ENCODE results near the gene SLCO2B1.

DNA sequence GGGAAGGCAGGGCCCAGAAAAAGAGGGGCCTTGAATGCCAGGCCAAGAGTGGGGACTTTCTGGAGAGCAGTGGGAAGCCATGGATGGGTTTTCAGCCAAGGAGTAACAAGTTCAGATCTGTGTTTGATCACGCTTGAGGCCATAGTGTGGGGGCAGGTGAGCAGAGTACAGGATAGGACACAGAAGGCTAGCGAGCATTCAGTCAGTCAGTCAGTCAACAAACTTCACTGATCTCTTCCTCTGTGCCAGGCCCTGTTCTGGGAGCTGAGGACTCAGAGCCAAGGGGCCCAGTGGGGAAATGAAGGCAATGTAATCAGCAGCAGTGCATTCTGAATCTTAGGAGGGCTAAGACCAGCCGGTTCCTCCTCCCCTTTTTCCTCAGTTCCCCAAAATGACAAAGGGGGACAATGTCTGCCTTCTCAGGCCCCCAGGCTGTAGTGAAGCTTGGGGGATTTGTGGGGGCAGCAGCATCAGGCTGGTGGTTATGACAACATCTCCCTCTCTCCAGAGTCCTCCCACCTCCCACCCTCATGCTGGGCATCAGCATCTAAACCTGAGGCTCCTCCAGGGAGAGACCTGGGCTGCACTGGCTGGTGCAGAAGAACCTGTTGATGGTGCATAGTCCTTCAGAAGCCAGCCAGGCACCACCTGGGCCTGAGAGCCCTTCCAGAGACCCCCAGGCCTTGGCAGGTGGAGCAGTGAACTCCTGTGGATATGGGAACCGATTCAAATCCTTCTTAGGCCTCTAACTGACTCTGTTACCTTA is 46.8 kb downstream of the SLCO2B1 start:
- TF ChIP-seq ZNF785 (tag by site-specific recombination; IDR thresholded peaks at IDR 0.05) (no peak), OVOL3 (tag by site-specific recombination; IDR thresholded peaks at IDR 0.05) (no peak), ZNF202 (tag by site-specific recombination; IDR thresholded peaks at IDR 0.05; ENCODE audit: borderline replicate concordance) (no peak), KLF1 (tag by site-specific recombination; IDR thresholded peaks at IDR 0.05) (no peak), TCF7L2 (IDR thresholded peaks at IDR 0.05; ENCODE audit: borderline replicate concordance, low read depth, low read length) (no peak), ZNF23 (tag by site-specific recombination; IDR thresholded peaks at IDR 0.05; ENCODE audit: borderline replicate concordance) (no peak), ZNF324 (tag by site-specific recombination; IDR thresholded peaks at IDR 0.05) (no peak)
- TF ChIP-seq, protein P1, sequence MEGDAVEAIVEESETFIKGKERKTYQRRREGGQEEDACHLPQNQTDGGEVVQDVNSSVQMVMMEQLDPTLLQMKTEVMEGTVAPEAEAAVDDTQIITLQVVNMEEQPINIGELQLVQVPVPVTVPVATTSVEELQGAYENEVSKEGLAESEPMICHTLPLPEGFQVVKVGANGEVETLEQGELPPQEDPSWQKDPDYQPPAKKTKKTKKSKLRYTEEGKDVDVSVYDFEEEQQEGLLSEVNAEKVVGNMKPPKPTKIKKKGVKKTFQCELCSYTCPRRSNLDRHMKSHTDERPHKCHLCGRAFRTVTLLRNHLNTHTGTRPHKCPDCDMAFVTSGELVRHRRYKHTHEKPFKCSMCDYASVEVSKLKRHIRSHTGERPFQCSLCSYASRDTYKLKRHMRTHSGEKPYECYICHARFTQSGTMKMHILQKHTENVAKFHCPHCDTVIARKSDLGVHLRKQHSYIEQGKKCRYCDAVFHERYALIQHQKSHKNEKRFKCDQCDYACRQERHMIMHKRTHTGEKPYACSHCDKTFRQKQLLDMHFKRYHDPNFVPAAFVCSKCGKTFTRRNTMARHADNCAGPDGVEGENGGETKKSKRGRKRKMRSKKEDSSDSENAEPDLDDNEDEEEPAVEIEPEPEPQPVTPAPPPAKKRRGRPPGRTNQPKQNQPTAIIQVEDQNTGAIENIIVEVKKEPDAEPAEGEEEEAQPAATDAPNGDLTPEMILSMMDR (tag by site-specific recombination; IDR thresholded peaks at IDR 0.05) = no peak
- TF ChIP-seq, protein P2, sequence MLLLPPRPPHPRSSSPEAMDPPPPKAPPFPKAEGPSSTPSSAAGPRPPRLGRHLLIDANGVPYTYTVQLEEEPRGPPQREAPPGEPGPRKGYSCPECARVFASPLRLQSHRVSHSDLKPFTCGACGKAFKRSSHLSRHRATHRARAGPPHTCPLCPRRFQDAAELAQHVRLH (tag by site-specific recombination; IDR thresholded peaks at IDR 0.05) = no peak
- TF ChIP-seq, protein P3, sequence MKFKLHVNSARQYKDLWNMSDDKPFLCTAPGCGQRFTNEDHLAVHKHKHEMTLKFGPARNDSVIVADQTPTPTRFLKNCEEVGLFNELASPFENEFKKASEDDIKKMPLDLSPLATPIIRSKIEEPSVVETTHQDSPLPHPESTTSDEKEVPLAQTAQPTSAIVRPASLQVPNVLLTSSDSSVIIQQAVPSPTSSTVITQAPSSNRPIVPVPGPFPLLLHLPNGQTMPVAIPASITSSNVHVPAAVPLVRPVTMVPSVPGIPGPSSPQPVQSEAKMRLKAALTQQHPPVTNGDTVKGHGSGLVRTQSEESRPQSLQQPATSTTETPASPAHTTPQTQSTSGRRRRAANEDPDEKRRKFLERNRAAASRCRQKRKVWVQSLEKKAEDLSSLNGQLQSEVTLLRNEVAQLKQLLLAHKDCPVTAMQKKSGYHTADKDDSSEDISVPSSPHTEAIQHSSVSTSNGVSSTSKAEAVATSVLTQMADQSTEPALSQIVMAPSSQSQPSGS (tag by site-specific recombination; IDR thresholded peaks at IDR 0.05; ENCODE audit: low read depth) = no peak
- TF ChIP-seq, protein P4, sequence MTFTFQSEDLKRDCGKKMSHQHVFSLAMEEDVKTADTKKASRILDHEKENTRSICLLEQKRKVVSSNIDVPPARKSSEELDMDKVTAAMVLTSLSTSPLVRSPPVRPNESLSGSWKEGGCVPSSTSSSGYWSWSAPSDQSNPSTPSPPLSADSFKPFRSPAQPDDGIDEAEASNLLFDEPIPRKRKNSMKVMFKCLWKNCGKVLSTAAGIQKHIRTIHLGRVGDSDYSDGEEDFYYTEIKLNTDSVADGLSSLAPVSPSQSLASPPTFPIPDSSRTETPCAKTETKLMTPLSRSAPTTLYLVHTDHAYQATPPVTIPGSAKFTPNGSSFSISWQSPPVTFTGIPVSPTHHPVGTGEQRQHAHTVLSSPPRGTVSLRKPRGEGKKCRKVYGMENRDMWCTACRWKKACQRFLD (tag by site-specific recombination; IDR thresholded peaks at IDR 0.05) = no peak
- TF ChIP-seq, protein P5, sequence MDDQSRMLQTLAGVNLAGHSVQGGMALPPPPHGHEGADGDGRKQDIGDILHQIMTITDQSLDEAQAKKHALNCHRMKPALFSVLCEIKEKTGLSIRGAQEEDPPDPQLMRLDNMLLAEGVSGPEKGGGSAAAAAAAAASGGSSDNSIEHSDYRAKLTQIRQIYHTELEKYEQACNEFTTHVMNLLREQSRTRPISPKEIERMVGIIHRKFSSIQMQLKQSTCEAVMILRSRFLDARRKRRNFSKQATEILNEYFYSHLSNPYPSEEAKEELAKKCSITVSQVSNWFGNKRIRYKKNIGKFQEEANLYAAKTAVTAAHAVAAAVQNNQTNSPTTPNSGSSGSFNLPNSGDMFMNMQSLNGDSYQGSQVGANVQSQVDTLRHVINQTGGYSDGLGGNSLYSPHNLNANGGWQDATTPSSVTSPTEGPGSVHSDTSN (CRISPR knock-in tag; IDR thresholded peaks at IDR 0.05) = no peak
- TF ChIP-seq, protein P6, sequence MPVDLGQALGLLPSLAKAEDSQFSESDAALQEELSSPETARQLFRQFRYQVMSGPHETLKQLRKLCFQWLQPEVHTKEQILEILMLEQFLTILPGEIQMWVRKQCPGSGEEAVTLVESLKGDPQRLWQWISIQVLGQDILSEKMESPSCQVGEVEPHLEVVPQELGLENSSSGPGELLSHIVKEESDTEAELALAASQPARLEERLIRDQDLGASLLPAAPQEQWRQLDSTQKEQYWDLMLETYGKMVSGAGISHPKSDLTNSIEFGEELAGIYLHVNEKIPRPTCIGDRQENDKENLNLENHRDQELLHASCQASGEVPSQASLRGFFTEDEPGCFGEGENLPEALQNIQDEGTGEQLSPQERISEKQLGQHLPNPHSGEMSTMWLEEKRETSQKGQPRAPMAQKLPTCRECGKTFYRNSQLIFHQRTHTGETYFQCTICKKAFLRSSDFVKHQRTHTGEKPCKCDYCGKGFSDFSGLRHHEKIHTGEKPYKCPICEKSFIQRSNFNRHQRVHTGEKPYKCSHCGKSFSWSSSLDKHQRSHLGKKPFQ (tag by site-specific recombination; IDR thresholded peaks at IDR 0.05) = no peak
- TF ChIP-seq, protein P7, sequence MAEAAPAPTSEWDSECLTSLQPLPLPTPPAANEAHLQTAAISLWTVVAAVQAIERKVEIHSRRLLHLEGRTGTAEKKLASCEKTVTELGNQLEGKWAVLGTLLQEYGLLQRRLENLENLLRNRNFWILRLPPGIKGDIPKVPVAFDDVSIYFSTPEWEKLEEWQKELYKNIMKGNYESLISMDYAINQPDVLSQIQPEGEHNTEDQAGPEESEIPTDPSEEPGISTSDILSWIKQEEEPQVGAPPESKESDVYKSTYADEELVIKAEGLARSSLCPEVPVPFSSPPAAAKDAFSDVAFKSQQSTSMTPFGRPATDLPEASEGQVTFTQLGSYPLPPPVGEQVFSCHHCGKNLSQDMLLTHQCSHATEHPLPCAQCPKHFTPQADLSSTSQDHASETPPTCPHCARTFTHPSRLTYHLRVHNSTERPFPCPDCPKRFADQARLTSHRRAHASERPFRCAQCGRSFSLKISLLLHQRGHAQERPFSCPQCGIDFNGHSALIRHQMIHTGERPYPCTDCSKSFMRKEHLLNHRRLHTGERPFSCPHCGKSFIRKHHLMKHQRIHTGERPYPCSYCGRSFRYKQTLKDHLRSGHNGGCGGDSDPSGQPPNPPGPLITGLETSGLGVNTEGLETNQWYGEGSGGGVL (tag by site-specific recombination; IDR thresholded peaks at IDR 0.05) = no peak

Data from HEK293 (cell line).